ENCODE results near the gene COMTD1. TPM values are rescaled to one million over a fixed set of nuclear protein-coding genes. Genes with fewer than 3 reads are reported as not detected.

COMTD1 gene
- total and polyA plus RNA-seq, 10 of the 15 experiments (the other 5 are each of a cell fraction or from before 2014, with no cell fraction given) = 0.39 to 64.3 (median 26.0) TPM

DNA sequence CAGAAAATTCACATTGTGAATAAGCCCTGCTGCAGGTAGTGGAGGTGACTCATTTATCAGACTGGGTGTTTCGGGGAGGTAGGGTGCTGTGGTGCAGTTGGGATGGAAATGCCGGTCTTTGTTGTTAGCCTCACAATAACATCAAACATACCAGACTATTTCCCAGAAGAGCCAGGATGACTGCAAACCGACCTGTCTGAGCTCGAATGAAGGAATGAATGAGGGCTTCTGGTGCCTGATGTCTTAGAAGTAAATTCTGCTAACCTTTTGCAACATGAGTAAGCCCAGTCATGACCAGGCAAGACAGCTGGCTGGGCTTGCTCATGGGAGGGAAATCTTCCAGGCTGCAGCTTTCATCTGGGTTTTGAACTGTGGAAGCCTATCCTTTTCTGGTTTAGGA lies 27.6 kb downstream of the COMTD1 start:
- no TSS peak for BruUV-seq (replicated peaks)
- in situ Hi-C loops (cut with MboI) = no loop called here
- Histone ChIP-seq H3K4me1 (ENCODE audit: control insufficient read depth, insufficient read depth, low read length) (0 out of 2 replicates have a peak, but pooled peaks cover 4% of the 10 kb centered on the region), H3K27ac (ENCODE audit: control insufficient read depth, insufficient read depth) (no peak overlapping the region), H3K4me3 (no peak overlapping the region), H3K36me3 (ENCODE audit: control insufficient read depth in 2 of 2, insufficient read depth in 2 of 2, low read length in 1 of 2) (0 out of 4 replicates have a peak, but pooled peaks cover 0 to 2% of the 10 kb centered on the region in 2 experiments), H3K9me3 (replicated peaks; ENCODE audit: control insufficient read depth, insufficient read depth, low read length) (no peaks in the 10 kb centered on the region), H3K79me2 (ENCODE audit: control insufficient read depth, insufficient read depth, low read length) (peaks cover 28% of the 10 kb centered on the region), H4K20me1 (ENCODE audit: control insufficient read depth, insufficient read depth) (no peaks in the 10 kb centered on the region), H2AFZ (ENCODE audit: control insufficient read depth, low read depth, low read length) (no peak overlapping the region), H3K4me2 (ENCODE audit: control insufficient read depth, insufficient read depth) (no peak overlapping the region), H3K27me3 (replicated peaks in 1 of 2; ENCODE audit: control insufficient read depth in 2 of 2, insufficient read depth in 2 of 2, low read length in 1 of 2) (no peaks in the 10 kb centered on the region), H3K9ac (ENCODE audit: control insufficient read depth, insufficient read depth, low read length) (no peak overlapping the region)
- SMC1A ChIA-PET (ENCODE audit: uncharacterized antibody, unreplicated experiment) = no interaction called here
- 83% methylated on average over 4 of the region's 4 CpGs for WGBS (ENCODE audit: insufficient coverage, insufficient replicate concordance, low lambda C conversion rate, missing lambda C conversion rate)
- intact Hi-C loops (cut with micrococcal nuclease; ENCODE audit: unreplicated experiment) = no loop called here
- no peak for ATAC-seq
- no peak for FAIRE-seq
- CTCF ChIA-PET = interaction anchor here (0.6 to 3.6 kb wide), 4 partner anchors 13 to 34 kb away, joined by 3 to 10 read pairs (median 3); no protein-coding TSS in a partner anchor
- POLR2A ChIA-PET = no interaction called here
- no peak for DNase-seq (ENCODE audit: low read depth, low spot score)
- RAD21 ChIA-PET (ENCODE audit: unreplicated experiment) = no interaction called here
- TF ChIP-seq CHD1 (IDR thresholded peaks at IDR 0.05; ENCODE audit: low read depth, low read length) (no peak), NFIC (IDR thresholded peaks at IDR 0.05; ENCODE audit: low read depth, low read length) (no peak), SMARCA5 (IDR thresholded peaks at IDR 0.05) (no peak), ZNF384 (IDR thresholded peaks at IDR 0.05; ENCODE audit: borderline replicate concordance, low read depth, low read length) (no peak), POLR2A (IDR thresholded peaks at IDR 0.05; ENCODE audit: low read depth, low read length) (no peak), FOXM1 (IDR thresholded peaks at IDR 0.05; ENCODE audit: low read depth, low read length) (no peak), TCF12 (IDR thresholded peaks at IDR 0.05; ENCODE audit: low read depth, low read length) (no peak), GATAD2B (conservative IDR thresholded peaks at IDR 0.05; ENCODE audit: low read depth) (no peak), SP1 (IDR thresholded peaks at IDR 0.05; ENCODE audit: low read depth, low read length) (no peak), CHD4 (IDR thresholded peaks at IDR 0.05) (no peak)
- TF ChIP-seq, protein P1, sequence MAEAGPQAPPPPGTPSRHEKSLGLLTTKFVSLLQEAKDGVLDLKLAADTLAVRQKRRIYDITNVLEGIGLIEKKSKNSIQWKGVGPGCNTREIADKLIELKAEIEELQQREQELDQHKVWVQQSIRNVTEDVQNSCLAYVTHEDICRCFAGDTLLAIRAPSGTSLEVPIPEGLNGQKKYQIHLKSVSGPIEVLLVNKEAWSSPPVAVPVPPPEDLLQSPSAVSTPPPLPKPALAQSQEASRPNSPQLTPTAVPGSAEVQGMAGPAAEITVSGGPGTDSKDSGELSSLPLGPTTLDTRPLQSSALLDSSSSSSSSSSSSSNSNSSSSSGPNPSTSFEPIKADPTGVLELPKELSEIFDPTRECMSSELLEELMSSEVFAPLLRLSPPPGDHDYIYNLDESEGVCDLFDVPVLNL (IDR thresholded peaks at IDR 0.05; ENCODE audit: low read depth, low read length) = no peak

Measured in GM12878 (cell line).